ENCODE measurements around the gene ZBTB20.

DNA sequence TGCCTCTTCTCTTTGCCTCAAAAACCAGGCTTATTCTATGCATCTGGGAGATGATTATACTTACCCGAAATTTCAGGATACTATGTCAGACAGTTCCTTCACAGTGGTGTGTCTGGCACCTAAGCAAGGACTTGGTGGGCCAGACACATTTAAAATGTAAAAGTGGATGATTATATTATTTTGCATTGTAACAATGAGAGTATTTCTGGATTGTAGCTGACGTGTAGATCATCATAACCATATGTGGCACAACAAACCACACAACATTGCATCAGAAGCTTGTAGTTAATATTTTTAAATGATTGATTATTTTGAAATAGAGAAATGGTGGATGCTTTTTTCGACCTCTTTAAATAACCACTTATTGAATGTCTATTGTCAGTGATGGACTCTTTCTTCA lies 744.2 kb downstream of the ZBTB20 start:
- TF ChIP-seq, protein P1, sequence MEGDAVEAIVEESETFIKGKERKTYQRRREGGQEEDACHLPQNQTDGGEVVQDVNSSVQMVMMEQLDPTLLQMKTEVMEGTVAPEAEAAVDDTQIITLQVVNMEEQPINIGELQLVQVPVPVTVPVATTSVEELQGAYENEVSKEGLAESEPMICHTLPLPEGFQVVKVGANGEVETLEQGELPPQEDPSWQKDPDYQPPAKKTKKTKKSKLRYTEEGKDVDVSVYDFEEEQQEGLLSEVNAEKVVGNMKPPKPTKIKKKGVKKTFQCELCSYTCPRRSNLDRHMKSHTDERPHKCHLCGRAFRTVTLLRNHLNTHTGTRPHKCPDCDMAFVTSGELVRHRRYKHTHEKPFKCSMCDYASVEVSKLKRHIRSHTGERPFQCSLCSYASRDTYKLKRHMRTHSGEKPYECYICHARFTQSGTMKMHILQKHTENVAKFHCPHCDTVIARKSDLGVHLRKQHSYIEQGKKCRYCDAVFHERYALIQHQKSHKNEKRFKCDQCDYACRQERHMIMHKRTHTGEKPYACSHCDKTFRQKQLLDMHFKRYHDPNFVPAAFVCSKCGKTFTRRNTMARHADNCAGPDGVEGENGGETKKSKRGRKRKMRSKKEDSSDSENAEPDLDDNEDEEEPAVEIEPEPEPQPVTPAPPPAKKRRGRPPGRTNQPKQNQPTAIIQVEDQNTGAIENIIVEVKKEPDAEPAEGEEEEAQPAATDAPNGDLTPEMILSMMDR (IDR thresholded peaks at IDR 0.05): no peak
- TF ChIP-seq POLR2A (IDR thresholded peaks at IDR 0.05): no peak
